Left ventricle myocardium inferior (tissue), 1 donor: ENCODE data around the gene TNRC6C. TPM values are rescaled to one million over a fixed set of nuclear protein-coding genes. Genes with fewer than 3 reads are reported as not detected.

Experiments used
- DNase-seq: peaks from one replicate; pipeline ENCODE4 v3.0.0-alpha.2; 2020
- H3K27ac ChIP-seq: fragments of 200-600 bp; replicated peaks from 2 replicates; pipeline ENCODE4 v1.8.0; 2021
- H3K27me3 ChIP-seq: fragments of 200-600 bp; 2 replicates; pipeline ENCODE4 v1.8.0; 2021; ENCODE audit warnings: low read depth
- H3K36me3 ChIP-seq: fragments of 200-600 bp; 2 replicates; pipeline ENCODE4 v1.8.0; 2021
- H3K4me1 ChIP-seq: fragments of 200-600 bp; 2 replicates; pipeline ENCODE4 v1.8.0; 2021
- H3K4me3 ChIP-seq: fragments of 200-600 bp; 2 replicates; pipeline ENCODE4 v1.8.0; 2021; ENCODE audit warnings: mild to moderate bottlenecking, moderate library complexity
- H3K9me3 ChIP-seq: fragments of 200-600 bp; replicated peaks from 2 replicates; pipeline ENCODE4 v1.8.0; 2021
- CTCF ChIP-seq: fragments of 200-600 bp; IDR thresholded peaks from 2 replicates; pipeline ENCODE4 v1.8.0; 2021; ENCODE audit warnings: antibody characterized with exemption, mild to moderate bottlenecking, borderline replicate concordance
- intact Hi-C: fragments of 100-400 bp; cut with micrococcal nuclease; formaldehyde crosslinking; loops from one replicate; pipeline ENCODE4 v1.11.0; 2022
- total RNA-seq: library from RNA; stranded (reverse); fragmentation: NEBNext Ultra II Directional; extraction: Animal tissue kit (Norgen Biotek cat#: 25700); gene quantifications from one replicate; pipeline ENCODE4 v1.2.1, GENCODE V29; 2021
- donor health status: DM: no; HTN: yes; CAD: no; lungs with severe emphysema.

TNRC6C gene
- total RNA-seq, 1 donor from 2014 or later, result 19.7 TPM

GRCh38 chr17:78109489-78109761 lies 150.9 kb downstream of the TNRC6C start:
- H3K9me3 ChIP-seq, result no peaks in the 10 kb centered on the region
- intact Hi-C loops, result no loop called here
- TF ChIP-seq CTCF, result no peak
- H3K4me3 ChIP-seq, result no peak overlapping the region
- peak; percentile 5 for DNase-seq
- H3K27ac ChIP-seq, result peak overlapping the region; percentile 21
- peaks cover 31% of the 10 kb centered on the region for H3K36me3 ChIP-seq
- H3K27me3 ChIP-seq, result no peaks in the 10 kb centered on the region
- peaks cover 56% of the 10 kb centered on the region for H3K4me1 ChIP-seq

GRCh38 chr17:78110363-78111015 lies 152.0 kb downstream of the TNRC6C start:
- Histone ChIP-seq H3K36me3 (peaks cover 20% of the 10 kb centered on the region), H3K27me3 (no peaks in the 10 kb centered on the region), H3K4me3 (no peak overlapping the region), H3K27ac (peak overlapping the region; percentile 65), H3K4me1 (peaks cover 65% of the 10 kb centered on the region), H3K9me3 (no peaks in the 10 kb centered on the region)
- peak; percentile 42 for DNase-seq
- intact Hi-C loops, result loop anchor here (5.0 kb wide), 1 partner anchor 67 kb away; no protein-coding TSS in a partner anchor
- TF ChIP-seq CTCF, result no peak

- Histone ChIP-seq H3K4me3 (no peak overlapping the region), H3K4me1 (peaks cover 65% of the 10 kb centered on the region), H3K36me3 (peaks cover 14% of the 10 kb centered on the region), H3K27me3 (no peaks in the 10 kb centered on the region), H3K27ac (peak overlapping the region; percentile 65), H3K9me3 (no peaks in the 10 kb centered on the region)
- intact Hi-C loops, result loop anchor here (5.0 kb wide), 1 partner anchor 66 kb away; no protein-coding TSS in a partner anchor
- TF ChIP-seq CTCF, result no peak
- peak; percentile 12 for DNase-seq
Measured at GRCh38 chr17:78111016-78111726, 152.7 kb downstream of the TNRC6C start.

GRCh38 chr17:78111727-78112517 lies 153.4 kb downstream of the TNRC6C start:
- no peaks in the 10 kb centered on the region for H3K27me3 ChIP-seq
- peak overlapping the region; percentile 65 for H3K27ac ChIP-seq
- no peak for TF ChIP-seq CTCF
- peaks cover 65% of the 10 kb centered on the region for H3K4me1 ChIP-seq
- no peaks in the 10 kb centered on the region for H3K9me3 ChIP-seq
- H3K36me3 ChIP-seq, result peaks cover 7% of the 10 kb centered on the region
- H3K4me3 ChIP-seq, result no peak overlapping the region
- peak; percentile 14 for DNase-seq
- intact Hi-C loops, result loop anchor here (5.0 kb wide), 1 partner anchor 65 kb away; no protein-coding TSS in a partner anchor

GRCh38 chr17:78112518-78113471 lies 154.3 kb downstream of the TNRC6C start:
- no peaks in the 10 kb centered on the region for H3K27me3 ChIP-seq
- peak overlapping the region; percentile 52 for H3K27ac ChIP-seq
- H3K4me1 ChIP-seq, result peaks cover 72% of the 10 kb centered on the region
- peak; percentile 83 for DNase-seq
- peak; percentile 99 for TF ChIP-seq CTCF
- H3K36me3 ChIP-seq, result no peaks in the 10 kb centered on the region
- no peaks in the 10 kb centered on the region for H3K9me3 ChIP-seq
- no peak overlapping the region for H3K4me3 ChIP-seq
- intact Hi-C loops, result loop anchor here (5.0 kb wide), 1 partner anchor 65 kb away; no protein-coding TSS in a partner anchor
